ENCODE measurements around the gene RFFL. TPM values are rescaled to one million over a fixed set of nuclear protein-coding genes. Genes with fewer than 3 reads are reported as not detected.
"Not testable (repeated sequence)": the region's sequence is repeated elsewhere in the genome, so short reads cannot be mapped to it uniquely, and the experiment has no call there.

Gene RFFL
- total RNA-seq, 1 experiment from 2014 or later = 16.6 TPM

DNA sequence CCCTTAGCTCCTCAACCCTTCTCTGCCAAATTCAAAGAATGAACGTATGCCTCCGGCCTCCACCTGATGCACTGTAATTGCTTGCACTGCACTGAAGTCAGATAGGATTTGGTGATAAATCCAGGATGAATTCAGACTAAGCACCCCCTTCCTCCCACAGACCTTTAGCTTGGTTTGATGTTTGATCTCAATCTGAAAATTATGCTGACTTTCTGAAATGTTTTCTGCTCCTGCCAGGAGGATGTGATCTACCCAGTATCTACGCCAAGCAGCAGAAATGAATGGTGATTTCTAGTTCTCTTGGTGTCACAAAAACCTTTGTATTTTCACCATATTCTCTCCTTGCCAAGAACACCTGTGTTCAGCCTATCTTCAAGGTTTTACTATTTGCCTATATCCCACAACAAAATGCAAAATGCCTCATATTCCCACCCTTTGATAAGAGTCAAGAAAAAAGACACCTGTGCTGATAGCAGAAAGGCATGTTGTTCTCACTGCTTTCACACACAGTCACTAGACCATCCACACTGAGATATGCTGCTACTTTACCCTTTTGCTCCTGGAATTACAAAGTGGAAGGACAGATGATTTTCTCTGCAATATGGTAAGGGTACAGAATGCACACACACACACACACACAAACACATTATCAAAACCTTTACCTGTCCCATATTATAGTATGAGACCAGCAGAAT is 14.7 kb downstream of the RFFL start:
- no peak for DNase-seq (ENCODE audit: low read depth)

DNA sequence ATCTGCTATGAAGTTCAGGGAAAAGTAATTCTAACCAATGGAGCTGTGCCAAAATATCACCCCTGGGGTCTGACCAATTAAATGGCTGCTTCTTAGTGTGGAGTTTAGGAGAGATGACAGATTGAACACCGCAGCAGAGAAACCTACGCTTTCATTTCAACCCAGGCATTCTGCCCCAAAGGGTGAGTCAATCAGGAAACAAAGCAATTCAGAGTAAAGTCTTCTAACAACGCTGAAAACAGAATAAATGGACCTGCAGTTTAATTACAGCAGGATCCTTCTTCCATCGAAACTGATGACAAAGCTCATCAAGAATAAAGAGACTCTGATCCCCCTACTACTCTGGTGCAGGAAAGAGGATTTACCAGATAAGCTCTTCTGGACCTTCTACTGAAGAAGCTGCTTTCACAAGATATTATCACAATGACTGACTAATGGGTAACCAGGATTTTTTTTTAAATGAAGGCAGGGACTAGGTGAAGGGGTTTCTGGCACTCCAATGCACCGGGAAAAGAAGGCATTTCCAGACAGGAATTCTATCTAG is 16.7 kb downstream of the RFFL start:
- DNase-seq (ENCODE audit: low read depth) = peak; percentile 78

DNA sequence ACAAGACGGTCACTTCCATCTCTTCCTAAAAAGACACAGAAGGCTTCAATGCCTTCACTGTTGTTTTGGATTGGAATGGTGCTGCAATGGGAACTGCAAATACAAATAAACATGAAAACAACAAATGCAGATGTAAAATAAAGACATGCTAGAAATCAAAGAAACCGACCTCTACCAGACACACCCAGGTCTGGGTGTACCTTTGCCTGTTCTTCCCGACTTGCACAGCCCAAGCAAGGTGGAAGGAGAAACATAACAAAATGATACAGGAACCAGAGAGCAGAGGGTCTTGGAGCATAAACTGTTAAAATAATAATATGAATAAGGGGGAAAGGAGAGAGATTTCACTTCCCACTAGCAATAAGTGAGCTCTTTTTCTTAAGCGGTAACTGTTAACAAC is 17.3 kb downstream of the RFFL start:
- no peak for DNase-seq (ENCODE audit: low read depth)

DNA sequence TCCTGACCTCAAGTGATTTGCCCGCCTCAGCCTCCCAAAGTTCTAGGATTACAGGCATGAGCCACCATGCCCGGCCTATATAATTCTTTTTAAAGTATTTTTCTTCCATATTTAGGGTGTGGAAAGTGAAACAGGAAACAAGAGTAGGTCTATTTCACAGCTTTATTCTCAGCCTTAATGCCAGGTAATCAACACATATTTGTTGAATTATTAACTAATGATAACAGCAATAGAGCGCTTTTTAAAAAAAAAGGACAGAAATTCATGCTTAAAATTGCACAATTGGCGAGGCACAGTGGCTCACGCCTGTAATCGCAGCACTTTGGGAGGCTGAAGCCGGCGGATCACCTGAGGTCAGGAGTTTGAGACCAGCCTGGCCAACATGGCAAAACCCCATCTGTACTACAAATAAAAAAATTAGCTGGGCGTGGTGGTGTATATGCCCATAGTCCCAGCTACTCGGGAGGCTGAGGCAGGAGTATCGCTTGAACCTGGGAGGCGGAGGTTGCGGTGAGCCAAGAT is 18.0 kb downstream of the RFFL start:
- DNase-seq (ENCODE audit: low read depth) = not testable (repeated sequence)

DNA sequence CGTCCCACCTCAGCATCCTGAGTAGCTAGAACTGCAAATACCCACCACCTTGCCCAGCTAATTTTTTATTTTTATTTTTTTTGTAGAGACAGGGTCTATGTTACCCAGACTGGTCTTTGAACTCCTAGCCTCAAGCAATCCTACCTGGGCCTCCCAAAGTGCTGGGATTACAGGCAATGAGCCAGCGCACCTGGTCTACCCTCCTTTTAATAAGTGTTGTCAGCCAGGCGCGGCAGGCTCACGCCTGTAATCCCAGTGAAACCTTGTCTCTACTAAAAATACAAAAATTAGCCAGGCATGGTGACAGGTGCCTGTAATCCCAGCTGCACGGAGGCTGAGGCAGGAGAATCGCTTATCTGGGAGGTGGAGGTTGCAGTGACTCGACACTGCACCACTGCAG is 19.3 kb downstream of the RFFL start:
- no peak for DNase-seq (ENCODE audit: low read depth)

DNA sequence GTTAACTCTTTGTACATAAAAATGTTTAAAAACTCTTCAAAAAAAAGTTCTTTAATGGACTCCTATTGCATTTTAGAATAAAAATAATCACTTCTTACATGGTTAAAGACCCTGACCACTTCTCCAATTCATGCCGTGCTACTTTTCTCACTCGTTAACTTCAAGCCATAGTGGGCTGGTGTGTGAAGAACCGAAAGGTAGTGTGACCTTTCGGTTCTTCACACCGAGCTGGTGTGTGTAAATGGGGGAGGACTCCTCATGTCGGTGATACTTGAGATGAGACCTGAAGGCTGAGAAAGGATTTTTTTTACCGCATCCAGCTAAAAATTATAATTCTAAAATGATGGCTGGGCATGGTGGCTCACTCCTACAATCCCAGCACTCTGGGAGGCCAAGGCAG is 22.1 kb downstream of the RFFL start:
- no peak for DNase-seq (ENCODE audit: low read depth)

DNA sequence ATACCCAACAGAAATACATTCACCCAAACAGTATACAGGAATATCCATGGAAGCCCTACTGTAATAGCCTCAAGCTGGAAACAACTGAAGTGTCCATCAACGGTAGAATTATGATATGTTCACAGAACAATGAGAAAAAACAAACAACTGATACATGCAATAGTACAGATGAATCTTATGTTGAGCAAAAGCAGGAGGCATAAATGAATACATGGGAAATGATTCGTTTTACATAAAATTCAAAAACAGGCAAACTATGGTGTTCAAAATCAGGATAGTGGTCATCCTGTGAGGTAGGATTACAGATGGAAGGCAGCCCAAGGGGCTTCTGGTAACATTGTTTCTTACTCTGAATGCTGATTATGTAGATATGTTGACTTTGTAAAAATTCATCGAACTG is 25.1 kb downstream of the RFFL start:
- DNase-seq (ENCODE audit: low read depth) = no peak

DNA sequence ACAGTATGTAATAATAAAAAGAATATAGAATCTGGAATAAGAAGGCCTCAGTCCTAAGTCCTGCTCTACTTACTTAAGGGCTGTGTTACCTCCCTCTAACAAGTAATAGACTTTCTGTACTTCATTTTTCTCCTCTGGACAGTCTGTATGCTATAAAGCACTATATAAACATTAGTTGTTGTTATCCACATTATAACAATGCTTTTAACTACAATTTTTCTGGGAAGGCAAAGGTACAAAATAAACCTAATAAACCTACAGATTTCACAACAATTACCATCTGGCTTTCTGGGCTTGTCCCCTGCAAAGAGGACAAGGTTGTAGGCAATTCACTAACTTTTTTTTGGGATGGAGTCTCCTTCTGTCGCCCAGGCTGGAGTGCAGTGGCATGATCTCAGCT is 32.7 kb downstream of the RFFL start:
- no peak for DNase-seq (ENCODE audit: low read depth)

DNA sequence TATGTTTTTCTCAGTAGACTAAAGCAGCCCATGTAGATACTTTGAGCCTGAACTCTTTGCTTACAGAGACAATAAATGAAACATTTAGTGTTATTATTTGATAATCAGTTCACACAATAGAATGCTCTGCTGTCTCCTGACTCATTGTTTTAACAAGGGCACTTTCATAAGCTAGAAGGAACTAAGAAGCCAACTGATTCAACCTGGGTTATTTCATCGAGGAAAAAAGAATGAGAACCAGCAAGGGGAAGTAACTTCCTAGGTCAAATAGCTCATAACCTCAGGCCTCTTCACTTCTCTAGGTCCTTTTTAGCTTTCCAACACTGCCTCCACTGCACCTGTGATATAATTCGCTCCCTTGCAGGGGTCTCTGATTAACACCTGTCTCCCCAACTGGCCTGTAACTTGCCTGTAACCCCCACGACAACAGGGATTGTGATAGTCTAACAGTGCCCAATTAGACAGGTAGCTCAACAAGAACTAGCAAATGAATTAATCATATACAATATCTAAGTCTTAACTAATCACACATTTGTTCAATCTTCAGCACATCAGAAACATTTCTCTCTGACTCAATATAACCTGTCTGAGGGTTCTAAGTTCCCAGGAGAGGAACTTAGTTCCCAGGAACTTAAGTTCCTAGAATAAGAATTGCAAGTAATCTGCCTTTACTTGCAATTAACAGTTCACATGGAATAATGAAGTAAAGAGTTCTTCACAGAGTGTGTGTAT is 34.8 kb downstream of the RFFL start:
- peak; percentile 26 for DNase-seq (ENCODE audit: low read depth)

DNA sequence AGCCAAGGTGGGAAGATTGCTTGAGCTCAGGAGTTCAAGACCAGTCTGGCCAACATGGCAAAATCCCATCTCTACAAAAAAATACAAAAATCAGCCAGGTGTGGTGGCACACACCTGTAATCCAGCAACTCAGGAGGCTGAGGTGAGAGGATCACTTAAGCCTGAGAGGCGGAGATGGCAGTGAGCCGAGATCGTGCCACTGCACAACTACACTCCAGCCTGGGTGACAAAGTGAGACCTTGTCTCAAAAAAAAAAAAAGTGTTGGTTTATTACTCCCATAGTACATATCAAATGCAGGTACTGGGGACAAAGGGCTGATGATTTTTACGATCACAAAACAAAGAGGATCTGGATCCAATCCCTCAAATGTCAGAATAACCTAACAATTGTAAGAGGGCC is 35.4 kb downstream of the RFFL start:
- not testable (repeated sequence) for DNase-seq (ENCODE audit: low read depth)

DNA sequence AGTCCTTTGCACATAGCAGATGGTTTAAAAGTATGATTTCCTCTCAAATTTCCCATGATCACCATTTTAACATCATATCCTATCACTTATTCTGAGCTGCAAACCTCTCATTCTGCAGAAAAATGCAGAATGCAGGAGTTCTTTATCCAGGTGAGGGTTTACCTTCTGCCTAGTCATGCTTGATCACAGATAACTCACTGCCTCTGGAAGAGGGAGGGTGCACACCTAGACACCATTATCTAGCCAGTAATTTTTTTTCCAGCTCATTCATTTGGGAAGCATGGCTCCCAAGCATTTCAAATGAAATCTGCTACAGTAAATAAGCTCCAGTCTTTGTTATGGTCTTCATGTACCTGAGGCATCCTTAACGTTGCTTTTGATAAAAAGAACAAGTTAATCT is 38.0 kb downstream of the RFFL start:
- DNase-seq (ENCODE audit: low read depth) = no peak

DNA sequence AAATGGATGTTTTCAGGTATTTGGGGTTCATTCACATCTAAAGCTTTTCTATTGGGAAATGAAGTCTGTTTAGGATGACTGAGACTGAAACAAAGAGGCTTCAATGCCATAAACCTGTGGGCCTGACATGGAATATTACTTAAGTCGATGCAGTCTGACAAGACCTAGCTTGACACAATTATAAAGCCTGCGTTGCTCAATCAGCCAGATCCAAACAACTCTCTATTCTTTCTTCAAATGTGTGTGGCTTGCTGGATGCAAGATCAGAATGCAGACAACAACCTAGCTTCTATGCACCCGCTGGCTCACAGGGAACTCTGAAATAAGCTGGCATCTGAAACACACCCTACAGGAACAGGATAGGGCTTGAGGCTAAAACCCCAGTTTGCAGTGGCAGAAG is 40.0 kb downstream of the RFFL start:
- DNase-seq (ENCODE audit: low read depth) = no peak

DNA sequence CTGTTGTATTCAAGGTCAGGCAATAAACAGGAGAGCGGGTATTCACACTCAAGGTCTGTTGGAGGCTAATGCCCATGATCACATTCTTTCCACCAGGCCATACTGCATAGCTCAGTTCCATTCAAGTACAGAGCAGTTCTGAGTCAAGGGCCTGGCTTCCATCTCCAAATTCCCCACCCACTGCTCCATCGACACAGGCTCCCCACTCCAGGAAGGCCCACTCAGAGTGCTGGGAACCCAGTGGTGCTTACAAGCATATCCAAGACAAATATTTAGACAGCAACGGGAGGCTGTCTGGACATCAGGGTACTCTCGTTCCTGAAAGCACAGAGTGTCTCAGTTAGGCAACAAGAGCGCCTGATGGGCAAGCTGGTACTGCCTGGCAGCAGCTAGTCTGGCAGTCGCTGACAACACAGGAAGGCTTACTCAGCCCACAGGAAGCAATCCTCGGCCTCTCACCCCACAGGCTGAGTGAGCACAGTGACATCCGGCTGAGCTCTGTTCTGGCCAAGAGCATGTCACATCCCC is 40.9 kb downstream of the RFFL start:
- peak; percentile 95 for DNase-seq (ENCODE audit: low read depth)

DNA sequence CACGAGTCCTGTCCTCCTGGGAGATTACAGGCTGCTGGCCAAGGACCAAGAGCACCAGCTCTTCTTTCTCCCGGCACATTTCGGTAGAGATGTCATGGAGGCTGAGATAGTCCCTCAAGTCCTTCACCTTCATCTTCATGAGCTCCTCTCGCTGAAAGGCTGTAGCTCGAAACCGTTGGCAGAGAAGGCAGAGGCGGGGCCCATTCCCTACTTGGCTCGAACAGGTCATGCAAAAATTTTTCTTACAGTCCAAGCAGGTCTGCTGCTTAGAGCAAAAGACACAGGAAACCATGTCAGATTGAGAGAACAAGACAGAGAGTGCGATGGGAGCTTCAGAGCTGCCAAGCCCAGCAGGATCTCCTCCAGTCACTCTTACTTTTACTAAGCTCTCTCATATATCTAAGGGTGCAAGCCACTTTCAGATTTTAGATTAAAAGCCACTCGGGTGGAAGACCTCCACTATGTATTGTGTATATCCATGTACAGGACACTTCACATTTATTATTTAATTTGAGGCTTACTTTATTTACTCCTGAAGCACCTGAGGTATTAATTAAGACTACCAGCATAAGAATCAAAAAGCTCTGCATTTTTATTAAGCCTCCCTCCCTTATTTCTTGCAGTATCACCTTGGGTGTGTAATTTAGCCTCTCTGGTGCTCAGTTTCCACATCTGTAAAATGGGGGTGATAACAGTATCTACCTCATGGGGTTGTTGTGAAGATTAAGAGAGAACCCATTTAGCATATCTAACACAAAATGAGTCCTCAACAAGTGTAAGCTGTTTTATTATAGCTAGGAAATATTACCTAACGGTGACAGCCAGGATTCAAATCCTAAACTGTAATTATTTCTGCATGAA is 41.8 kb downstream of the RFFL start:
- no peak for DNase-seq (ENCODE audit: low read depth)

DNA sequence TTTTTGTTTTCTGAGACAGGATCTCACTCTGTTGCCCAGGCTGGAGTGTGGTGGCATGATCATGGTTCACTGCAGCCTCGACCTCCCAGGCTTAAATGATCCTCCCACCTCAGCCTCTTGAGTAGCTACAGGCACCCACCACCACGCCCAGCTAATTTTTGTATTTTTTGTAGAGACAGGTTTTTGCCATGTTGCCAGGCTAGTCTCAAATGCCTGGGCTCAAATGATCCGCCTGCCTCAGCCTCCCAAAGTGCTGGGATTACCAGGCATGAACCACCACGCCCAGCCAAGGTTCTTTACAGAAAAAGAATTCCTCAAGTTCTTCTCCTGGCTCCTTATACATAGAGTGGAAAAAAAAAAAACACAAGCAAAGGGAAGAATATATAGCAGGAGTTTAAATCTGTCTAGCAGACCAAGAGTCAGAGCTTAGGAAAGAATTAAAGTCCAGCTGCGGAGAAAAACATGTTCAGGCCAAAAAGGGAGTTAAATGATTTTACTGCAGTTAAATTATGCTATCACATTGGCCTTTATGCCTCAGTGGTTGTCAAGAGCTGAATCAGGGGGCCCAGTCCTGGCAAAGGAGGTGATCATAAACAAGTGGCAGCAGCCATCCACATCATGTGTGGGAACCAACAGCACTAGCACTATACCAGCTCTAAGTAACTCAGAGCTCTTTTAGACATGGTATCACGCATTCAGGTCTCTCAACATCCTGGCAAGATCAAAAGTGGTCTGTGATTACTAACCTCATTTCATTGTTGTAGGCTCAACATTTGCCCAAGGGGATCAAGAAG is 43.9 kb downstream of the RFFL start:
- no peak for DNase-seq (ENCODE audit: low read depth)

DNA sequence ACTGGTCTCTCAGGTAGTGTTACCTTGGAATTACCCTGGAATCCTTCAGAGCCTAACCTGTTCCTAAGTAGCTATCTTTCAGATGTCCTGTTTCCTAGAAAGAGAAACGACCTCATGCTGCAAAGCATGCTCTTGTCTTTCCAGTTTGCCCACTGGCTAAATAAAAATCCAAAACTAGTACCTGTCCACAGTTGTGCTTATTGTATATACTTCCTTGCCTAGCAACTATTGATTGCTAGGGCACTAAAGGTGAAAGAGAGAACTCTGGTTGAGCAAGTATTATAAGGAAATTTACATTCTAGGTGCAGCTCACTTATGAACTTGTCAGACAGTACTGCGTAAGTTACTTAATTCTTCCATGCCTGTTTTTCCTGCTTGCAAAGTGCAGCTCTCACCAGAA is 44.7 kb downstream of the RFFL start:
- DNase-seq (ENCODE audit: low read depth) = no peak

DNA sequence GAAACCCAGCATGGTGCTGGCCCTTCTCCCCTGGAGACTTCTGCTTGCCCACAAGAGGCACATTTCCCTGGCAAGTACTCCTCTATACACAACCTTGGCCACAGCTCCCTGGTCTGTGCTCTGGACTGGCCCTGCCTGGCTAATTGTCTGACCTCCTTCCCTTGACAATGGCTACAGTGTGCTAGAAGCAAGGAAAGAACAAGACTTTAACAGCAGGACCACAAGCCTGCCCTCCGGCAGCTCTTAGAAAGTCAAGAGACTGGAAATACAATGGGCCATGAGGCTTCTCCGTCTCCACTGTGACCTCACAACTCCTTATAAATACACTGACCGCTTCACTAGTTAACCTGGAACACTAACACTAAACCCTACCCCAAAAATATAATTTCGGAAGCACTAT is 46.5 kb downstream of the RFFL start:
- DNase-seq (ENCODE audit: low read depth) = no peak

DNA sequence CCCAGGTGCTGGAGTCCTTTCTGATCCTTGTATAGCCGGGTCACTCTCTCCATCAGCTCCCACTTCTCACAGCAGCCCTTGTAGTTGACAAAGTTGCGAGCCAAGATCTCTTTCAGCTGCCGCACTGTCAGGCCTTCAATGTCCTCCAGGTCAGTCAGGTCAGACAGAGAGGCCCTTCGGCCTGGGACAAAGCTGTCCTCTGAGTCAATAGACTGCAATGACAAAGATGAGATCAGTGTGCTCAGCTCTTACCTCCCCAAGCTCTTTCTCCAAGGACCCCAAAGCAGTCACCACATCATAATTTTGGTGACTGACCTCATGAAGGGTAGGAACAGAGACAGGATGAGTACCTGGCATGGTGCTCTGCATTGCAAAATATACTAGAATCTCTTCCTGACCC is 47.1 kb downstream of the RFFL start:
- DNase-seq (ENCODE audit: low read depth) = no peak

DNA sequence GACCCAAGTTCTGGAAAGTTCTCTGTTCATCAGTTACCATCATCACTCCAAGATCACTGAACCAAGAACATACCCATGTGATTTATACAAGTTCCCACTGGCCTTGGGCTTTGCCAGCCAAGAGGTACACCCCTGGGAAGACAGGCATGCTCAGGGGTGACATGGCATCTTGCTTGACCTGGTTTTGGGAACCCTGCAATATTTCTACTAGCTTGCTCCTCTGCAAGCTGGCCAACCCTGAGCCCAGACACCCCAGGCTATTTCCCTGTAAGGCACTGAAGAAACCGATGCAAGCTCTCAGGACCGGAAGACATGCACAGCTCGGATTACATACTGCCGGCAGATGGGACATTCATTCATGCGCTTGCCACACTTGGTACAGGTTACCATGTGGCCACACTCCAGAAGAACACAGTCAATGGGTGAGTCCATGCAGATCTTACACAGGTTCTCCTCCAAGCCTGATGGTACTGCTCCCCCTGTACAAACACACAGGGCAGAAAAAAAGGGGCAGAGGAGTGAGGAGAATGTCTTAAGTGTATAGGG is 51.8 kb downstream of the RFFL start:
- DNase-seq (ENCODE audit: low read depth) = no peak

DNA sequence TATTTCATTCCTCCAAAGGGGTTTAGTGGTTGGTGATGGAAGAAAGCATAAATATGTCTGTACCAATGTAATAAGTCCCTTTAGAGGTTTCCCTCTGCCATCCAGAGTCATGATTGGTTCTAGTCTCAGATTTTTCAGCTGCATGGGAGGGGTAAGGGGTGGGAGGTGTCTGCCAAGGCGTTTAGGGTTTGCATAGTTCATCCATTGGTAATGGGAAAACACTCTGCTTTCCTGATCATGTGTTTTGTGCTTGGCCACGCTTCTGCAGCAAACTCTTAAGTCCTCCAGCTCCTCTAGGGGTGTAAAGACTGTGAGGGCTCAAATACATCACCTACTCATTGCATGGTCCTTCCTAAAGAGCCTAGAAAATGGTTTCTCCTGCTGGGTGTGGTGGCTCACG is 53.4 kb downstream of the RFFL start:
- no peak for DNase-seq (ENCODE audit: low read depth)

DNA sequence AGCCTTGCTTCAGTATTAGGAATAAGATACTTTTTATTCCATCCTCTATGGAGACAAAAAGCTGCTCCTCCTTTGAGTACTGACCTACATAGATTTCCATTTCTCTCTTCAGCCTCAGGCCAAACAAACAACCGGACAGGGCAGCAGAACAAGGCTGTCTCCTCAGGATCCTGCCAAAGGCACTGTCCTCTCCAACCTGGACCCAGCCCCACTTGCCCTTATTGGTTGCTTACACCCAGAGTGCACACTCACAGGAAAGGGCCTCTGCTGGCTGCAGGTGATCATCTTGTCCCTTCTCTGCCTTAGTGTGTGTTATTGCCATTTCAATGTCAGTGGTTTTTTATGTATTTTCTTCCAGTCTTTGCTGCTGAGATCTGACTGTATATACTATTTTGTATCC is 56.5 kb downstream of the RFFL start:
- DNase-seq (ENCODE audit: low read depth) = no peak
